PC-9 (cell line): ENCODE measurements around the gene IP6K3.

Source experiments
- EZH2 ChIP-seq: fragments of 200-600 bp; sonication (generic); IDR thresholded peaks from 2 replicates; pipeline ENCODE4 v1.8.0; 2017; ENCODE audit warnings: antibody characterized with exemption, low read depth
- TF ChIP-seq, protein P1 (sequence below): fragments of 200-600 bp; sonication (generic); conservative IDR thresholded peaks from 2 replicates; pipeline ENCODE4 v1.6.1; 2017; ENCODE audit warnings: mixed run types, antibody characterized with exemption, mild to moderate bottlenecking, moderate library complexity

GRCh38 chr6:33692760-33693158 is 53.9 kb downstream of the IP6K3 start:
- TF ChIP-seq, protein P1, sequence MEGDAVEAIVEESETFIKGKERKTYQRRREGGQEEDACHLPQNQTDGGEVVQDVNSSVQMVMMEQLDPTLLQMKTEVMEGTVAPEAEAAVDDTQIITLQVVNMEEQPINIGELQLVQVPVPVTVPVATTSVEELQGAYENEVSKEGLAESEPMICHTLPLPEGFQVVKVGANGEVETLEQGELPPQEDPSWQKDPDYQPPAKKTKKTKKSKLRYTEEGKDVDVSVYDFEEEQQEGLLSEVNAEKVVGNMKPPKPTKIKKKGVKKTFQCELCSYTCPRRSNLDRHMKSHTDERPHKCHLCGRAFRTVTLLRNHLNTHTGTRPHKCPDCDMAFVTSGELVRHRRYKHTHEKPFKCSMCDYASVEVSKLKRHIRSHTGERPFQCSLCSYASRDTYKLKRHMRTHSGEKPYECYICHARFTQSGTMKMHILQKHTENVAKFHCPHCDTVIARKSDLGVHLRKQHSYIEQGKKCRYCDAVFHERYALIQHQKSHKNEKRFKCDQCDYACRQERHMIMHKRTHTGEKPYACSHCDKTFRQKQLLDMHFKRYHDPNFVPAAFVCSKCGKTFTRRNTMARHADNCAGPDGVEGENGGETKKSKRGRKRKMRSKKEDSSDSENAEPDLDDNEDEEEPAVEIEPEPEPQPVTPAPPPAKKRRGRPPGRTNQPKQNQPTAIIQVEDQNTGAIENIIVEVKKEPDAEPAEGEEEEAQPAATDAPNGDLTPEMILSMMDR = no peak
- no peak for TF ChIP-seq EZH2
